GM19023 (cell line): Measurements from ENCODE around the gene KDM6B.

Source experiments
- ATAC-seq: cut with Tn5 transposase; IDR thresholded peaks from one replicate; pipeline ENCODE4 v1.9.1; 2021; ENCODE audit warnings: mild to moderate bottlenecking, moderate library complexity; ENCODE audit not compliant: unreplicated experiment

Gene KDM6B

GRCh38 chr17:7878234-7878633 is 44.2 kb downstream of the KDM6B start:
- no peak for ATAC-seq

- ATAC-seq, result no peak
Measured at GRCh38 chr17:7880076-7880868, 46.3 kb downstream of the KDM6B start.

GRCh38 chr17:7881276-7882054 is 47.4 kb downstream of the KDM6B start:
- no peak for ATAC-seq

GRCh38 chr17:7882068-7882467 is 48.1 kb downstream of the KDM6B start:
- ATAC-seq, result no peak

- ATAC-seq, result no peak
Measured at GRCh38 chr17:7882629-7883028, 48.6 kb downstream of the KDM6B start.
